Measurements from ENCODE around the gene GPR84. TPM values are rescaled to one million over a fixed set of nuclear protein-coding genes. Genes with fewer than 3 reads are reported as not detected.

GPR84 gene
- total and polyA plus RNA-seq, 2 donors (not counting 1 experiment from before 2014, with no cell fraction given) = 0.16 TPM; not detected in 1

- H3K4me1 Mint-ChIP-seq = peaks cover 11% of the 10 kb centered on the region
- ATAC-seq (ENCODE audit: low read depth) (no peak), DNase-seq (no peak)
- CTCF ChIA-PET = interaction anchor here (0.6 to 5.4 kb wide), 19 partner anchors 10 to 86 kb away, joined by 3 to 44 read pairs (median 6); partner anchors contain the start of gene COPZ1
- H3K9me3 ChIP-seq (ENCODE audit: control extremely low read depth in 1 of 3, control insufficient read depth in 2 of 3, insufficient read depth in 1 of 3, low read length in 2 of 3) = no peaks in the 10 kb centered on the region
- H2AFZ ChIP-seq (ENCODE audit: insufficient read depth, low read depth, low read length, poor library complexity, severe bottlenecking) = no peak overlapping the region
- no peak overlapping the region for H3K9ac ChIP-seq (ENCODE audit: low read length)
- H3K4me3 Mint-ChIP-seq = no peak overlapping the region
- TF ChIP-seq CTCF (IDR thresholded peaks at IDR 0.05) = no peak
- no peak for TF ChIP-seq EZH2 (IDR thresholded peaks at IDR 0.05; ENCODE audit: borderline replicate concordance, insufficient read depth, low read depth, low read length, poor library complexity, severe bottlenecking)
- H3K9me3 Mint-ChIP-seq (ENCODE audit: insufficient read depth) = no peaks in the 10 kb centered on the region
- H3K27ac ChIP-seq (ENCODE audit: low read length in 2 of 2) = no peak overlapping the region
- WGBS (ENCODE audit: insufficient coverage) = 100% methylated on average over 1 of the region's 3 CpGs
- no peak overlapping the region for H3K4me3 ChIP-seq (ENCODE audit: control extremely low read depth in 1 of 5, extremely low read depth in 1 of 5, insufficient read depth in 1 of 5, low read depth in 2 of 5, low read length in 4 of 5)
- peaks cover 14% of the 10 kb centered on the region for H4K20me1 ChIP-seq (ENCODE audit: control insufficient read depth, insufficient read depth, low read length, poor library complexity, severe bottlenecking)
- H3K27me3 ChIP-seq (replicated peaks in 1 of 4; ENCODE audit: control extremely low read depth in 1 of 4, control insufficient read depth in 3 of 4, insufficient read depth in 4 of 4, low read length in 3 of 4) = no peaks in the 10 kb centered on the region
- H3K36me3 ChIP-seq (replicated peaks in 1 of 2; ENCODE audit: control extremely low read depth in 1 of 2, control insufficient read depth in 1 of 2, extremely low read depth in 1 of 2, insufficient read depth in 2 of 2, low read length in 1 of 2) = peaks cover 4 to 33% of the 10 kb centered on the region in 2 experiments
- POLR2A ChIA-PET = interaction anchor here (0.6 kb wide), 1 partner anchor 136 kb away, joined by 4 read pairs; no protein-coding TSS in a partner anchor
- intact Hi-C loops (cut with micrococcal nuclease) = no loop called here
- no peaks in the 10 kb centered on the region for H3K27me3 Mint-ChIP-seq
- no peak overlapping the region for H3K4me2 ChIP-seq (replicated peaks; ENCODE audit: low read depth, low read length, poor library complexity, severe bottlenecking)
- H3K27ac Mint-ChIP-seq = no peak overlapping the region
- H3K79me2 ChIP-seq (ENCODE audit: control insufficient read depth, insufficient read depth, low read length) = peaks cover 51% of the 10 kb centered on the region
- no peaks in the 10 kb centered on the region for H3K4me1 ChIP-seq (ENCODE audit: control insufficient read depth in 2 of 2, insufficient read depth in 2 of 2, low read length in 2 of 2)
Observed at GRCh38 chr12:54337854-54338650, 26.2 kb downstream of the GPR84 start.

GRCh38 chr12:54337280-54337842, 26.9 kb downstream of the GPR84 start:
- no peaks in the 10 kb centered on the region for H3K9me3 ChIP-seq (ENCODE audit: control extremely low read depth in 1 of 3, control insufficient read depth in 2 of 3, insufficient read depth in 1 of 3, low read length in 2 of 3)
- intact Hi-C loops (cut with micrococcal nuclease) = no loop called here
- ChIA-PET CTCF (interaction anchor here (0.6 to 5.4 kb wide), 23 partner anchors 9 to 379 kb away, joined by 3 to 44 read pairs (median 4); partner anchors contain the start of gene COPZ1), POLR2A (interaction anchor here (0.6 kb wide), 1 partner anchor 137 kb away, joined by 4 read pairs; no protein-coding TSS in a partner anchor)
- peaks cover 4 to 27% of the 10 kb centered on the region in 2 experiments for H3K36me3 ChIP-seq (replicated peaks in 1 of 2; ENCODE audit: control extremely low read depth in 1 of 2, control insufficient read depth in 1 of 2, extremely low read depth in 1 of 2, insufficient read depth in 2 of 2, low read length in 1 of 2)
- Mint-ChIP-seq H3K4me3 (no peak overlapping the region), H3K4me1 (peaks cover 11% of the 10 kb centered on the region), H3K9me3 (ENCODE audit: insufficient read depth) (no peaks in the 10 kb centered on the region), H3K27me3 (no peaks in the 10 kb centered on the region), H3K27ac (no peak overlapping the region)
- no peak overlapping the region for H3K4me3 ChIP-seq (ENCODE audit: control extremely low read depth in 1 of 5, extremely low read depth in 1 of 5, insufficient read depth in 1 of 5, low read depth in 2 of 5, low read length in 4 of 5)
- no peak overlapping the region for H3K4me2 ChIP-seq (replicated peaks; ENCODE audit: low read depth, low read length, poor library complexity, severe bottlenecking)
- TF ChIP-seq EZH2 (IDR thresholded peaks at IDR 0.05; ENCODE audit: borderline replicate concordance, insufficient read depth, low read depth, low read length, poor library complexity, severe bottlenecking) (no peak), CTCF (IDR thresholded peaks at IDR 0.05) (no peak)
- no peak overlapping the region for H3K9ac ChIP-seq (ENCODE audit: low read length)
- H3K27ac ChIP-seq (ENCODE audit: low read length in 2 of 2) = no peak overlapping the region
- DNase-seq (no peak), ATAC-seq (ENCODE audit: low read depth) (no peak)
- peaks cover 14% of the 10 kb centered on the region for H4K20me1 ChIP-seq (ENCODE audit: control insufficient read depth, insufficient read depth, low read length, poor library complexity, severe bottlenecking)
- 92% methylated on average over 2 of the region's 3 CpGs for WGBS (ENCODE audit: insufficient coverage)
- peaks cover 57% of the 10 kb centered on the region for H3K79me2 ChIP-seq (ENCODE audit: control insufficient read depth, insufficient read depth, low read length)
- H3K27me3 ChIP-seq (replicated peaks in 1 of 4; ENCODE audit: control extremely low read depth in 1 of 4, control insufficient read depth in 3 of 4, insufficient read depth in 4 of 4, low read length in 3 of 4) = no peaks in the 10 kb centered on the region
- no peaks in the 10 kb centered on the region for H3K4me1 ChIP-seq (ENCODE audit: control insufficient read depth in 2 of 2, insufficient read depth in 2 of 2, low read length in 2 of 2)
- H2AFZ ChIP-seq (ENCODE audit: insufficient read depth, low read depth, low read length, poor library complexity, severe bottlenecking) = no peak overlapping the region
